ENCODE measurements around the gene FEM1A. TPM values are rescaled to one million over a fixed set of nuclear protein-coding genes. Genes with fewer than 3 reads are reported as not detected.

FEM1A gene
- total and polyA plus RNA-seq, 8 donors = 3.5 to 30.7 (median 9.0) TPM

DNA sequence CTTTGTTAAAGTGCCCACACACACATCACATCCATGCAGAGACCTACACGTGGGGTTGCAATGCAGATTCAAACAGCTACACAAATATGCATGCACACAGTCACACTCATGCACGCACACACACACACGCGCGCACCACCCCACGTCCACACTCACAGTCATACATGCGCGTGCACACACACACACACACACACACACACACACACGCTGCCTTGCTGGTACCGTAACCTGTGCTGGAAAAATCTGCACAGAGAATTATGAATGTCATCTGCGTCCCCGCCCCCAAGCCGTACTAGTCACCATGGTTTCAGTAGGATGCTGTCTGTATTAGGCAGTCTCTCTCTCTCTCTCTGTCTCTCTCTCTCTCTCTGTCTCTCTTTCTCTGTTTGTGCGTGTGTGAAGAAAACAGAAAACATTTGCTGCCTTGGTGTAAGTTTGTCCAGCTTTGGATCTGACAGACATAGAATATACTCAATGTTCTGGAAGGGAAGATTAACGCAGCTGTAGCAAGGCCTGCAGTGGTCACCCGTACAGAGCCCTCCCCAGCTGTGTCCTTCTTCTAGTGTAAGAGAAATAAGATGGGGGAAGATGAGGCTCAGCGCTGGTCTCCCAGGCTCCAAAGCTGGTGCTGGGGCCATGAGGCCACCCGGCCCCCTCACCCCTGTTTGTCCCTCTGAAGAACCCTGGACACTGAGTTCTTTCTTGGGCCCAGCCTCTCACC, 41.5 kb upstream of the FEM1A start:
- intact Hi-C loops (cut with DNase I; ENCODE audit: low total_unique reads) = no loop called here
- 71 to 75% (median 72%) methylated on average over 17 to 18 of the region's 18 CpGs for WGBS, 5 donors
- Histone ChIP-seq H3K4me1 (peaks cover 0 to 3% (median 1%) of the 10 kb centered on the region in 4 donors), H3K9me3 (no peaks in the 10 kb centered on the region), H3K36me3 (no peaks in the 10 kb centered on the region), H3K27me3 (peaks cover 0 to 25% (median 0%) of the 10 kb centered on the region in 3 donors), H3K4me3 (no peak overlapping the region), H3K27ac (no peak overlapping the region)
- TF ChIP-seq POLR2AphosphoS5 (IDR thresholded peaks at IDR 0.05) = no peak
- TF ChIP-seq, protein P1, sequence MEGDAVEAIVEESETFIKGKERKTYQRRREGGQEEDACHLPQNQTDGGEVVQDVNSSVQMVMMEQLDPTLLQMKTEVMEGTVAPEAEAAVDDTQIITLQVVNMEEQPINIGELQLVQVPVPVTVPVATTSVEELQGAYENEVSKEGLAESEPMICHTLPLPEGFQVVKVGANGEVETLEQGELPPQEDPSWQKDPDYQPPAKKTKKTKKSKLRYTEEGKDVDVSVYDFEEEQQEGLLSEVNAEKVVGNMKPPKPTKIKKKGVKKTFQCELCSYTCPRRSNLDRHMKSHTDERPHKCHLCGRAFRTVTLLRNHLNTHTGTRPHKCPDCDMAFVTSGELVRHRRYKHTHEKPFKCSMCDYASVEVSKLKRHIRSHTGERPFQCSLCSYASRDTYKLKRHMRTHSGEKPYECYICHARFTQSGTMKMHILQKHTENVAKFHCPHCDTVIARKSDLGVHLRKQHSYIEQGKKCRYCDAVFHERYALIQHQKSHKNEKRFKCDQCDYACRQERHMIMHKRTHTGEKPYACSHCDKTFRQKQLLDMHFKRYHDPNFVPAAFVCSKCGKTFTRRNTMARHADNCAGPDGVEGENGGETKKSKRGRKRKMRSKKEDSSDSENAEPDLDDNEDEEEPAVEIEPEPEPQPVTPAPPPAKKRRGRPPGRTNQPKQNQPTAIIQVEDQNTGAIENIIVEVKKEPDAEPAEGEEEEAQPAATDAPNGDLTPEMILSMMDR (IDR thresholded peaks at IDR 0.05) = no peak
- TF ChIP-seq EP300 (IDR thresholded peaks at IDR 0.05) = no peak
- no peak for TF ChIP-seq POLR2A (IDR thresholded peaks at IDR 0.05)
- no peak for DNase-seq

DNA sequence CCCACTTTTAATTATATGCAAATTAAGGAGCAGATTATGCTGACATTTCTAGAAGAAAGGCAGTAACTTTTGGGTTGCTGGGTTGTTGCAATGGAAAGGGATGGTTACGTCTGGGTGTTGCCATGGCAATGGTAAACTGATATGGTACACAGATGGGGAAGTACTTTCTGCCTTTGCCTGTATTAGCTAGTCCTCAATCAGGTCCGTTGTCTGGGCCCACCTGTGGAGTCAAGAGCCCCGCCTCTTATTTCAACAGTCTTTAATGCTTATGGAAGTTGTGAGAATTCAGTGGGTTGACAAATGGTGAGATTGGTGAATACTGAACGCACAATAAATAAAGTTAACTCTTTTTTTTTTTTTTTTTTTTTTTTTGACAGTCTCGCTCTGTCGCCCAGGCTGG, 37.3 kb upstream of the FEM1A start:
- H3K4me3 ChIP-seq = no peak overlapping the region
- WGBS, 5 donors = 55 to 69% (median 65%) methylated on average over 4 to 6 of the region's 6 CpGs
- TF ChIP-seq, protein P1 (IDR thresholded peaks at IDR 0.05) = no peak
- TF ChIP-seq POLR2A (IDR thresholded peaks at IDR 0.05) = no peak
- TF ChIP-seq EP300 (IDR thresholded peaks at IDR 0.05) = no peak
- TF ChIP-seq POLR2AphosphoS5 (IDR thresholded peaks at IDR 0.05) = no peak
- H3K27me3 ChIP-seq = peaks cover 0 to 15% (median 0%) of the 10 kb centered on the region in 3 donors
- peaks cover 0 to 2% (median under 1%) of the 10 kb centered on the region in 4 donors for H3K4me1 ChIP-seq
- intact Hi-C loops (cut with DNase I; ENCODE audit: low total_unique reads) = no loop called here
- no peaks in the 10 kb centered on the region for H3K9me3 ChIP-seq
- no peak overlapping the region for H3K27ac ChIP-seq
- H3K36me3 ChIP-seq = no peaks in the 10 kb centered on the region
- DNase-seq = no peak

DNA sequence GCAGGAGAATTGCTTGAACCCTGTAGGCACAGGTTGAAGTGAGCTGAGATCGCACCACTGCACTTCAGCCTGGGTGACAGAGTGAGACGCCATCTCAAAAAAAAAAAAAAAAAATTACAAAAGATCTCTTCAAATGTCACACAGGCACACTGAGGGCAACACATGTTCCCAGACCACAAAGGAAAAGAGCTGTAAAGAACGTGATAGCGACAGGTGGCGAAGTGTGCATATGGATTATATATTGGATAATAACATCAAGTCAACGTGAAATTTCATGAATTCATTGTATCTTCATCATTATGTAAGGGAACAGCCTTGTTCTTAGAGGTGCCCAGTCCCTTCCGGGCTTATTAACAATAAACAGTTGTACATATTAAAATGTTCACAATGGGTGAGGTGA, 36.1 kb upstream of the FEM1A start:
- WGBS, 5 donors = 79 to 90% (median 87%) methylated on average over 7 of the region's 7 CpGs
- H3K4me1 ChIP-seq = peaks cover 10 to 14% (median 13%) of the 10 kb centered on the region in 4 donors
- H3K27me3 ChIP-seq = peaks cover 0 to 22% (median 0%) of the 10 kb centered on the region in 3 donors
- intact Hi-C loops (cut with DNase I; ENCODE audit: low total_unique reads) = no loop called here
- no peak for DNase-seq
- H3K9me3 ChIP-seq = no peaks in the 10 kb centered on the region
- H3K4me3 ChIP-seq = no peak overlapping the region
- no peaks in the 10 kb centered on the region for H3K36me3 ChIP-seq
- no peak overlapping the region for H3K27ac ChIP-seq
- TF ChIP-seq EP300 (IDR thresholded peaks at IDR 0.05) = no peak
- TF ChIP-seq POLR2A (IDR thresholded peaks at IDR 0.05) = no peak
- TF ChIP-seq POLR2AphosphoS5 (IDR thresholded peaks at IDR 0.05) = no peak
- TF ChIP-seq, protein P1 (IDR thresholded peaks at IDR 0.05) = no peak

DNA sequence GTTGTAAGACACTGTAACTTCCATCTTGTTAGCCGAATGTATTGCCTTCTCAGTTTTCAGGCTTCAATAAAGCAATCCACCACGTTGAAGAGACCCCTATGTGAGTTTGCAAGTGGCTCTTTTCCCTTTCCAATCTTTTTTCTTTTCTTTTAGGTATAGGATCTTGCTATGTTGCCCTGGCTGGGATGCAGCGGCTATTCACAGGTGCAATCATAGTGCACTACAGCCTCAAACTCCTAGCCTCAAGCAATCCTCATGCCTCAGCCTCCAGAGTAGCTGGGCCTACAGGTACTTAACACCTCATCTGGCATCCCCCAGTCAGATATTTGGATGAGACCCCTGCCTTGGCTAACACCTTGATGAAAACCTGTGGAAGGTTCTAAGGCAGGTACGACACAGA, 33.5 kb upstream of the FEM1A start:
- H3K4me1 ChIP-seq = peaks cover 10 to 14% (median 13%) of the 10 kb centered on the region in 4 donors
- 76 to 81% (median 78%) methylated on average over 4 of the region's 4 CpGs for WGBS, 5 donors
- TF ChIP-seq, protein P1 (IDR thresholded peaks at IDR 0.05) = no peak
- TF ChIP-seq POLR2AphosphoS5 (IDR thresholded peaks at IDR 0.05) (no peak), EP300 (IDR thresholded peaks at IDR 0.05) (no peak), POLR2A (IDR thresholded peaks at IDR 0.05) (no peak)
- no peaks in the 10 kb centered on the region for H3K9me3 ChIP-seq
- H3K36me3 ChIP-seq = no peaks in the 10 kb centered on the region
- intact Hi-C loops (cut with DNase I; ENCODE audit: low total_unique reads) = no loop called here
- peaks cover 0 to 42% (median 0%) of the 10 kb centered on the region in 3 donors for H3K27me3 ChIP-seq
- no peak overlapping the region for H3K4me3 ChIP-seq
- no peak overlapping the region for H3K27ac ChIP-seq
- no peak for DNase-seq
